Stimulated activated CD4-positive, alpha-beta T cell treated with anti-CD3 and anti-CD28 coated beads, Interleukin-12 subunit alpha, Interleukin-12 subunit beta, amount 100 ng/mL, for 48 hours (primary cell): ENCODE measurements around the gene TBC1D22A.

Experiments used
- DNase-seq, 3 donors: peaks; one replicate each; pipeline ENCODE4 v3.0.0-alpha.2; 2020; ENCODE audit warnings: low read depth in 2 of 3, low spot score in 1 of 3

TBC1D22A gene

GRCh38 chr22:47193606-47194329 lies 431.3 kb downstream of the TBC1D22A start:
- DNase-seq: no peak

- DNase-seq: no peak
Measured at GRCh38 chr22:47194476-47195155, 432.2 kb downstream of the TBC1D22A start.

- DNase-seq: no peak
Measured at GRCh38 chr22:47195156-47195483, 432.7 kb downstream of the TBC1D22A start.

GRCh38 chr22:47195484-47196165 lies 433.2 kb downstream of the TBC1D22A start:
- DNase-seq: no peak

GRCh38 chr22:47196166-47196849 lies 433.9 kb downstream of the TBC1D22A start:
- DNase-seq: no peak

GRCh38 chr22:47196881-47197772 lies 434.7 kb downstream of the TBC1D22A start:
- no peak for DNase-seq

- no peak for DNase-seq
Measured at GRCh38 chr22:47197773-47198500, 435.5 kb downstream of the TBC1D22A start.

- DNase-seq: no peak
Measured at GRCh38 chr22:47198801-47199251, 436.4 kb downstream of the TBC1D22A start.

GRCh38 chr22:47199261-47199978 lies 437.0 kb downstream of the TBC1D22A start:
- no peak for DNase-seq

- no peak for DNase-seq
Measured at GRCh38 chr22:47199979-47200272, 437.5 kb downstream of the TBC1D22A start.

GRCh38 chr22:47200273-47201051 lies 438.0 kb downstream of the TBC1D22A start:
- no peak for DNase-seq

- DNase-seq: no peak
Measured at GRCh38 chr22:47201186-47201995, 438.9 kb downstream of the TBC1D22A start.

GRCh38 chr22:47201996-47202818 lies 439.8 kb downstream of the TBC1D22A start:
- no peak for DNase-seq

GRCh38 chr22:47202819-47203553 lies 440.5 kb downstream of the TBC1D22A start:
- DNase-seq: no peak

GRCh38 chr22:47203554-47203991 lies 441.1 kb downstream of the TBC1D22A start:
- DNase-seq: no peak
